H1 (cell line): ENCODE results near the gene ZNF469. TPM values are rescaled to one million over a fixed set of nuclear protein-coding genes. Genes with fewer than 3 reads are reported as not detected.

Experiments
- CTCF ChIA-PET: fragments of 300-600 bp; sonication (Branson Sonifier 250); formaldehyde crosslinking; loops from one replicate; lab custom pipeline; 2021; ENCODE audit not compliant: partially characterized antibody; lab: Charles Lee
- POLR2A ChIA-PET: fragments of 300-600 bp; sonication (Branson Sonifier 250); formaldehyde crosslinking; loops from one replicate; lab custom pipeline; 2021; ENCODE audit warnings: inconsistent platforms; ENCODE audit not compliant: partially characterized antibody; lab: Charles Lee
- DNase-seq, 2 experiments: peaks; one replicate each; pipeline versions ENCODE4 v3.0.0 to v3.0.0-alpha.2; 2010 to 2022; ENCODE audit warnings: low spot score in 2 of 2, low read depth in 1 of 2, mixed read lengths in 1 of 2
- FAIRE-seq: peaks from 2 replicates; lab custom pipeline; 2011; peaks lifted over from hg19 to GRCh38; lab: Jason Lieb, UNC
- H2AFZ ChIP-seq: 2 replicates; pipeline ENCODE4 v1.8.1; 2012; ENCODE audit warnings: low read length, inconsistent platforms
- H2AK5ac ChIP-seq: 2 replicates; pipeline ENCODE4 v1.6.1; 2013; ENCODE audit warnings: low read depth, low read length
- H2BK120ac ChIP-seq: replicated peaks from 2 replicates; pipeline ENCODE3; 2013; ENCODE audit warnings: low read depth, low read length, inconsistent platforms
- H2BK12ac ChIP-seq: 2 replicates; pipeline ENCODE4 v1.6.1; 2013; ENCODE audit warnings: low read depth, low read length
- H2BK15ac ChIP-seq: 2 replicates; pipeline ENCODE4 v1.6.1; 2013; ENCODE audit warnings: low read length
- H2BK20ac ChIP-seq: 2 replicates; pipeline ENCODE4 v1.6.1; 2013; ENCODE audit warnings: low read length
- H2BK5ac ChIP-seq: 2 replicates; pipeline ENCODE4 v1.6.1; 2013; ENCODE audit warnings: low read depth, low read length
- H3K14ac ChIP-seq: 2 replicates; pipeline ENCODE4 v1.6.1; 2013; ENCODE audit warnings: inconsistent platforms; ENCODE audit not compliant: insufficient read length
- H3K18ac ChIP-seq: 2 replicates; pipeline ENCODE4 v1.6.1; 2013; ENCODE audit warnings: low read length; ENCODE audit errors: extremely low read depth
- H3K23ac ChIP-seq: 2 replicates; pipeline ENCODE4 v1.6.1; 2013; ENCODE audit warnings: inconsistent platforms; ENCODE audit not compliant: insufficient read length
- H3K23me2 ChIP-seq: 2 replicates; pipeline ENCODE4 v1.6.1; 2013; ENCODE audit warnings: low read depth, low read length
- H3K27ac ChIP-seq: 2 replicates; pipeline ENCODE4 v1.6.1; 2011; ENCODE audit warnings: low read depth, low read length, inconsistent platforms
- H3K27me3 ChIP-seq, 4 experiments: replicated peaks in 1 of 4; 1 replicate in 1 of 4; 2 replicates in 3 of 4; pipeline versions ENCODE4 v1.6.1 to v1.8.1; 2011 to 2013; ENCODE audit warnings: low read length in 3 of 4, mild to moderate bottlenecking in 3 of 4, inconsistent platforms in 2 of 4, mixed read lengths in 2 of 4, moderate library complexity in 1 of 4; ENCODE audit not compliant: control insufficient read depth in 3 of 4, insufficient read depth in 3 of 4; ENCODE audit errors: extremely low read depth in 1 of 4
- H3K36me3 ChIP-seq, 4 experiments: 2 replicates each; pipeline versions ENCODE4 v1.6.1 to v1.8.1; 2011 to 2013; ENCODE audit warnings: mild to moderate bottlenecking in 4 of 4, low read length in 3 of 4, moderate library complexity in 2 of 4, control low read depth in 1 of 4, inconsistent platforms in 1 of 4; ENCODE audit not compliant: insufficient read depth in 4 of 4, control insufficient read depth in 2 of 4
- H3K4ac ChIP-seq: replicated peaks from 2 replicates; pipeline ENCODE3; 2013; ENCODE audit warnings: low read length, low read depth, mixed read lengths, inconsistent platforms; ENCODE audit not compliant: insufficient read length
- H3K4me1 ChIP-seq, 4 experiments: replicated peaks in 1 of 4; 1 replicate in 1 of 4; 2 replicates in 3 of 4; pipeline versions ENCODE4 v1.6.1 to v1.8.1; 2011 to 2013; ENCODE audit warnings: low read length in 3 of 4, inconsistent platforms in 2 of 4, mixed read lengths in 1 of 4; ENCODE audit not compliant: insufficient read depth in 4 of 4, control insufficient read depth in 3 of 4
- H3K4me2 ChIP-seq, 2 experiments: 2 replicates each; pipeline versions ENCODE4 v1.6.1 to v1.8.1; 2011 to 2013; ENCODE audit warnings: low read depth in 2 of 2, low read length in 2 of 2, control low read depth in 1 of 2, inconsistent platforms in 1 of 2, mild to moderate bottlenecking in 1 of 2; ENCODE audit not compliant: insufficient read depth in 1 of 2
- H3K4me3 ChIP-seq, 4 experiments: fragments of 200-600, 300-600 bp in 1 of 4; sonication (generic), shearing (Covaris generic), sonication (Bioruptor Twin) in 1 of 4; 2 replicates each; pipeline versions ENCODE4 v1.5.1 to v1.8.1; 2011 to 2016; ENCODE audit warnings: low read length in 4 of 4, low read depth in 3 of 4, control low read depth in 2 of 4, inconsistent platforms in 2 of 4, mild to moderate bottlenecking in 2 of 4, mixed read lengths in 1 of 4, moderate library complexity in 1 of 4; ENCODE audit not compliant: insufficient read depth in 2 of 4; ENCODE audit errors: extremely low read depth in 1 of 4
- H3K56ac ChIP-seq: replicated peaks from 2 replicates; pipeline ENCODE3; 2013; ENCODE audit warnings: low read depth, mild to moderate bottlenecking, mixed read lengths, low read length, inconsistent platforms; ENCODE audit not compliant: insufficient read length
- H3K79me1 ChIP-seq: 2 replicates; pipeline ENCODE4 v1.6.1; 2013; ENCODE audit warnings: low read depth, low read length, control low read depth
- H3K79me2 ChIP-seq, 2 experiments: 2 replicates each; pipeline versions ENCODE4 v1.6.1 to v1.8.1; 2012 to 2013; ENCODE audit warnings: low read length in 2 of 2, mild to moderate bottlenecking in 2 of 2, inconsistent platforms in 1 of 2; ENCODE audit not compliant: insufficient read depth in 2 of 2, control insufficient read depth in 1 of 2
- H3K9ac ChIP-seq, 4 experiments: replicated peaks in 1 of 4; 1 replicate in 1 of 4; 2 replicates in 3 of 4; pipeline versions ENCODE4 v1.6.1 to v1.8.1; 2011 to 2013; ENCODE audit warnings: low read depth in 3 of 4, low read length in 3 of 4, control low read depth in 2 of 4, mild to moderate bottlenecking in 2 of 4, moderate library complexity in 2 of 4, inconsistent platforms in 1 of 4; ENCODE audit errors: extremely low read depth in 1 of 4
- H3K9me3 ChIP-seq, 2 experiments: 2 replicates each; pipeline versions ENCODE4 v1.6.1 to v1.8.1; 2012 to 2013; ENCODE audit warnings: mild to moderate bottlenecking in 2 of 2, moderate library complexity in 2 of 2, control low read depth in 1 of 2, inconsistent platforms in 1 of 2, low read depth in 1 of 2, low read length in 1 of 2, mixed read lengths in 1 of 2; ENCODE audit not compliant: insufficient read depth in 2 of 2
- H4K20me1 ChIP-seq, 2 experiments: replicated peaks in 1 of 2; 2 replicates each; pipeline versions ENCODE3 to v1.8.1; 2011 to 2013; ENCODE audit warnings: inconsistent platforms in 2 of 2, low read length in 2 of 2, mild to moderate bottlenecking in 1 of 2; ENCODE audit not compliant: insufficient read depth in 2 of 2, control insufficient read depth in 1 of 2
- H4K5ac ChIP-seq: 2 replicates; pipeline ENCODE4 v1.6.1; 2013; ENCODE audit warnings: low read length, low read depth, mixed read lengths, inconsistent platforms; ENCODE audit not compliant: insufficient read length
- H4K8ac ChIP-seq: 2 replicates; pipeline ENCODE4 v1.8.0; 2013; ENCODE audit warnings: mild to moderate bottlenecking, moderate library complexity, low read length, inconsistent platforms; ENCODE audit not compliant: insufficient read depth; ENCODE audit errors: extremely low read depth
- H4K91ac ChIP-seq: replicated peaks from 2 replicates; pipeline ENCODE3; 2013; ENCODE audit warnings: low read length, mixed read lengths, inconsistent platforms; ENCODE audit not compliant: insufficient read length
- CHD1 ChIP-seq: IDR thresholded peaks from 2 replicates; pipeline ENCODE4 v1.6.1; 2012; ENCODE audit warnings: low read depth, low read length, improper control_type of control experiment
- EZH2 ChIP-seq: fragments of 200-600 bp; sonication (generic); IDR thresholded peaks from 2 replicates; pipeline ENCODE4 v1.7.1; 2012; ENCODE audit warnings: low read depth, mild to moderate bottlenecking, moderate library complexity, low read length, inconsistent platforms; ENCODE audit not compliant: severe bottlenecking
- HDAC2 ChIP-seq, 2 experiments: fragments of 300-600 bp in 1 of 2; sonication (generic) in 1 of 2; IDR thresholded peaks; 2 replicates each; pipeline ENCODE4 v1.6.1; 2011 to 2012; ENCODE audit warnings: low read depth in 2 of 2, low read length in 2 of 2, mild to moderate bottlenecking in 2 of 2, moderate library complexity in 2 of 2, borderline replicate concordance in 1 of 2, inconsistent platforms in 1 of 2
- POLR2A ChIP-seq, 2 experiments: IDR thresholded peaks; 1 replicate in 1 of 2; 2 replicates in 1 of 2; pipeline ENCODE4 v1.6.1; 2011; ENCODE audit warnings: low read depth in 2 of 2, low read length in 2 of 2, mild to moderate bottlenecking in 2 of 2; ENCODE audit errors: control extremely low read depth in 1 of 2
- RAD21 ChIP-seq, 2 experiments: IDR thresholded peaks in 1 of 2; conservative IDR thresholded peaks in 1 of 2; 2 replicates each; pipeline ENCODE4 v1.6.1; 2011; ENCODE audit warnings: low read depth in 2 of 2, low read length in 2 of 2, improper control_type of control experiment in 1 of 2, inconsistent platforms in 1 of 2, mild to moderate bottlenecking in 1 of 2, moderate library complexity in 1 of 2
- SAP30 ChIP-seq: fragments of 300-600 bp; sonication (generic); IDR thresholded peaks from 2 replicates; pipeline ENCODE4 v1.7.1; 2012; ENCODE audit warnings: low read length, moderate library complexity, mild to moderate bottlenecking, inconsistent platforms; ENCODE audit not compliant: insufficient read depth, insufficient replicate concordance
- SIRT6 ChIP-seq: IDR thresholded peaks from one replicate; pipeline ENCODE4 v1.7.1; 2012; ENCODE audit warnings: low read length, inconsistent platforms
- SP1 ChIP-seq: IDR thresholded peaks from 2 replicates; pipeline ENCODE4 v1.6.1; 2011; ENCODE audit warnings: low read depth, low read length
- SUZ12 ChIP-seq: fragments of 200-600 bp; sonication (generic); IDR thresholded peaks from 2 replicates; pipeline ENCODE4 v1.6.1; 2012; ENCODE audit warnings: mild to moderate bottlenecking, inconsistent platforms, low read length, moderate library complexity, mixed read lengths
- TAF7 ChIP-seq: optimal IDR thresholded peaks from 2 replicates; pipeline ENCODE3; 2011; ENCODE audit warnings: low read depth, mild to moderate bottlenecking, inconsistent platforms, low read length, moderate library complexity, borderline replicate concordance
- TEAD4 ChIP-seq: IDR thresholded peaks from 2 replicates; pipeline ENCODE4 v1.6.1; 2012; ENCODE audit warnings: low read depth, low read length, inconsistent platforms, mixed read lengths
- WGBS, 2 experiments: shearing (Covaris generic) in 1 of 2; methylation state at CpG; one replicate each; pipeline versions ENCODE4 v1.1.6 to v1.1.7; 2013 to 2015; ENCODE audit warnings: low lambda C conversion rate in 2 of 2, mixed read lengths in 2 of 2, inconsistent platforms in 1 of 2, low coverage in 1 of 2, missing lambda C conversion rate in 1 of 2; ENCODE audit not compliant: insufficient replicate concordance in 2 of 2, insufficient coverage in 1 of 2, insufficient read length in 1 of 2; ENCODE audit errors: extremely low coverage in 1 of 2, missing lambda C conversion rate in 1 of 2; 5-methylcytosine and 5-hydroxymethylcytosine counted together
- polyA plus RNA-seq, 7 experiments: library from polyadenylated mRNA; depleted of rRNA in 3 of 7; stranded (reverse) in 5 of 7; unstranded in 2 of 7; fragments of >200 nt in 5 of 7; fragments of 200-250 nt in 2 of 7; gene quantifications; 1 replicate in 5 of 7; 2 replicates in 1 of 7; 4 replicates in 1 of 7; pipeline versions ENCODE4 v1.2.1 to v1.2.3, GENCODE V29; 2011 to 2013; ENCODE audit warnings: missing spikeins in 2 of 7, mixed read lengths in 2 of 7
- total RNA-seq: library from RNA; stranded (reverse); fragmentation: NEBNext Ultra II Directional; extraction: Animal tissue kit (Norgen Biotek cat#: 25700); gene quantifications from 2 replicates; pipeline ENCODE4 v1.2.1, GENCODE V29; 2021

Gene ZNF469
- total and polyA plus RNA-seq, 2 of the 8 experiments (the other 6 are each of a cell fraction or from before 2014, with no cell fraction given) = 0.30 to 1.8 TPM

DNA sequence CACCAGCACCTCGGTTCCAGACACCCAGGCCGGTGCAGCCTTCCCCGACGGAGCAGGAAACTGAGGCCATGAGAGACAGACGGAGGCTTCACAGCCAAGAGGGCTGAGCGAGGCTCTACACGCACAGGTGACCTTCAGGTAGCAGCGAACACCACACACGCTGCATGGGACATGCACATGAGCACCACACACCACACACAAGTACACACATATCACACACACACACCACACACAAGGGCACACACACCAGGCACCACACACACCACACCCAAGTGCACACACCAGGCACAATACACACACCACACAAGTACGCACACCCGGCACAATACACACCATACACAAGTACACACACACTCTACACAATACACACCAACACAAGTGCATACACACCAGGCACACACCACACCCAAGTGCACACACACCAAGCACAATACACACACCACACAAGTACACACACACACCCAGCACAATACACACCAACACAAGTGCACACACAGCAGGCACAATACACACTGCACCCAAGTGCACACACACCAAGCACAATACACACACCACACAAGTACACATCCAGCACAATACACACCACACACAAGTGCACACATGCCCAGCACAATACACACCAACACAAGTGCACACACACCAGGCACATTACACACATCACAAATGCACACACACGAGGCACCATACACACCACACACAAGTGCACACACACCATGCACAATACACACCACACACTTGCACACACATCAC is 33.4 kb upstream of the ZNF469 start:
- Histone ChIP-seq H3K18ac (no peak overlapping the region), H2BK15ac (peak overlapping the region; percentile 97; the same call in 1 of the 2 replicates), H4K91ac (peak overlapping the region; percentile 91), H3K27ac (no peak overlapping the region), H3K79me1 (0 out of 2 replicates have a peak, but pooled peaks cover 2% of the 10 kb centered on the region), H4K5ac (no peak overlapping the region), H3K36me3 (no peaks in the 10 kb centered on the region; a peak in 1 of 8 replicates), H3K9ac (no peak overlapping the region; a peak in 1 of 7 replicates), H3K56ac (no peak overlapping the region), H3K4ac (peak overlapping the region; percentile 96), H3K23me2 (peaks cover 4% of the 10 kb centered on the region; the same call in 1 of the 2 replicates), H2BK120ac (no peak overlapping the region), H4K20me1 (peaks cover 0 to 7% of the 10 kb centered on the region in 2 experiments), H2BK5ac (peak overlapping the region; percentile 60; the same call in 1 of the 2 replicates), H2AK5ac (peak overlapping the region; percentile 97), H3K9me3 (no peaks in the 10 kb centered on the region; a peak in 1 of 4 replicates), H3K23ac (peak overlapping the region; percentile 84), H3K27me3 (no peaks in the 10 kb centered on the region), H3K79me2 (no peaks in the 10 kb centered on the region), H2AFZ (no peak overlapping the region), H2BK20ac (peak overlapping the region; percentile 90), H2BK12ac (peak overlapping the region; percentile 91), H3K14ac (no peak overlapping the region), H3K4me2 (no peak overlapping the region), H3K4me1 (peaks cover 0 to 4% (median 0%) of the 10 kb centered on the region in 4 experiments; a peak in 1 of 7 replicates), H3K4me3 (no peak overlapping the region), H4K8ac (no peak overlapping the region; the same call in 1 of the 2 replicates)
- FAIRE-seq (no peak), DNase-seq (no peak)
- ChIA-PET POLR2A (no interaction called here), CTCF (interaction anchor here (1.0 kb wide), 1 partner anchor 51 kb away, joined by 3 read pairs; no protein-coding TSS in a partner anchor)
- TF ChIP-seq SIRT6 (no peak), SUZ12 (no peak), SP1 (no peak), POLR2A (IDR thresholded peaks at IDR 0.05; ENCODE audit: control extremely low read depth in 1 of 2, low read depth in 2 of 2, low read length in 2 of 2) (no peak), EZH2 (no peak), HDAC2 (IDR thresholded peaks at IDR 0.05; ENCODE audit: borderline replicate concordance in 1 of 2, low read depth in 2 of 2, low read length in 2 of 2) (no peak), CHD1 (no peak), TEAD4 (no peak), RAD21 (IDR thresholded peaks at IDR 0.05 in 1 of 2, conservative IDR thresholded peaks at IDR 0.05 in 1 of 2; ENCODE audit: low read depth in 2 of 2, low read length in 2 of 2) (no peak), TAF7 (no peak), SAP30 (no peak)
- WGBS, 2 experiments = 82% methylated on average over 11 of the region's 12 CpGs; no CpG with 5 or more reads in 1 of the 2 experiments
